Esophagus muscularis mucosa (tissue), 4 donors: ENCODE data around the gene ADAMTS6. TPM values are rescaled to one million over a fixed set of nuclear protein-coding genes. Genes with fewer than 3 reads are reported as not detected.

Experiments used
- DNase-seq: peaks from one replicate; pipeline ENCODE4 v3.0.0-alpha.2; 2017; ENCODE audit errors: extremely low spot score
- H3K27ac ChIP-seq, 4 donors: fragments of 200-600 bp; sonication (generic); replicated peaks in 1 of 4; 1 replicate in 3 of 4; 2 replicates in 1 of 4; pipeline ENCODE4 v1.5.1; 2016 to 2019; ENCODE audit warnings: mild to moderate bottlenecking in 1 of 4
- H3K27me3 ChIP-seq, 4 donors: fragments of 200-600 bp; sonication (generic); one replicate each; pipeline versions ENCODE4 v1.5.1 to v1.6.0; 2016 to 2019
- H3K36me3 ChIP-seq, 4 donors: fragments of 200-600 bp; sonication (generic); one replicate each; pipeline ENCODE4 v1.5.1; 2016 to 2019
- H3K4me1 ChIP-seq, 4 donors: fragments of 200-600 bp; sonication (generic); one replicate each; pipeline ENCODE4 v1.5.1; 2016 to 2019
- H3K4me3 ChIP-seq, 4 donors: fragments of 200-600 bp; sonication (generic); 1 replicate in 2 of 4; 2 replicates in 2 of 4; pipeline ENCODE4 v1.5.1; 2016 to 2019; ENCODE audit warnings: mild to moderate bottlenecking in 4 of 4, moderate library complexity in 1 of 4
- H3K9me3 ChIP-seq, 4 donors: fragments of 200-600 bp; sonication (generic); 1 replicate in 3 of 4; 2 replicates in 1 of 4; pipeline ENCODE4 v1.5.1; 2016 to 2019
- CTCF ChIP-seq, 3 experiments: fragments of 200-600 bp in 2 of 3; fragments of 450-650 bp in 1 of 3; sonication (generic) in 2 of 3; IDR thresholded peaks; one replicate each; pipeline ENCODE4 v1.5.1; 2017 to 2019; ENCODE audit warnings: antibody characterized with exemption in 3 of 3, mild to moderate bottlenecking in 2 of 3, moderate library complexity in 1 of 3
- EP300 ChIP-seq: sonication (generic); formaldehyde crosslinking; IDR thresholded peaks from one replicate; pipeline ENCODE4 v1.6.1; 2017; ENCODE audit warnings: antibody characterized with exemption
- POLR2A ChIP-seq: fragments of 450-650 bp; IDR thresholded peaks from one replicate; pipeline ENCODE4 v1.6.1; 2017; ENCODE audit warnings: antibody characterized with exemption, moderate library complexity, mild to moderate bottlenecking, low read depth
- POLR2AphosphoS5 ChIP-seq, 2 donors: sonication (generic); formaldehyde crosslinking; IDR thresholded peaks; one replicate each; pipeline ENCODE4 v1.6.1; 2017; ENCODE audit warnings: antibody characterized with exemption in 2 of 2
- WGBS: methylation state at CpG from one replicate; pipeline ENCODE4 v1.1.5; 2018; 5-methylcytosine and 5-hydroxymethylcytosine counted together
- intact Hi-C: fragments of 100-400 bp; cut with DNase I; formaldehyde crosslinking; loops from one replicate; pipeline ENCODE4 v1.15.1; 2023
- total RNA-seq, 4 donors: library from RNA; depleted of rRNA; stranded (reverse); fragments of >200 nt; gene quantifications; one replicate each; pipeline versions ENCODE4 v1.1.0 to v1.2.1, GENCODE V29; 2016

ADAMTS6 gene
- total RNA-seq, 4 donors from 2014 or later: 1.4 to 4.2 (median 2.7) TPM

DNA sequence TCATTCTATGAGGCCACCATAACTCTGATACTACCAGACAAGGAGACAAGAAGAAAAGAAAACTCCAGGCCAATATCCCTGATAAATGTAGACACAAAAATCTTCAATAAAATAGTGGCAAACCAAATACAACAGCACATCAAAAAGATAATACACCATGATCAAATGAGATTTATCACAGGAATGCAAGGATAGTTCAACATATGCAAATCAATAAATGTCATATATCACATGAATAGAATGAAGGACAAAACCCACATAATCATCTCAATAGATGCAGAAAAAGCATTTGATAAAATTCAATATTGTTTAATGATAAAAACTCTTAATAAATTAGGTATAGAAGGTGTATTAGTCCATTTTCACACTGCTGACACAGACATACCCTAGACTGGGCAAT is 139.9 kb downstream of the ADAMTS6 start:
- H3K36me3 ChIP-seq: no peaks in the 10 kb centered on the region
- peaks cover 0 to 29% (median 12%) of the 10 kb centered on the region in 4 donors for H3K9me3 ChIP-seq
- no peak for DNase-seq
- no peaks in the 10 kb centered on the region for H3K27me3 ChIP-seq
- no peak overlapping the region for H3K27ac ChIP-seq
- H3K4me1 ChIP-seq: no peaks in the 10 kb centered on the region
- no peak overlapping the region for H3K4me3 ChIP-seq
- TF ChIP-seq POLR2AphosphoS5 (IDR thresholded peaks at IDR 0.05) (no peak), CTCF (IDR thresholded peaks at IDR 0.05) (no peak), EP300 (no peak), POLR2A (no peak)
- intact Hi-C loops: no loop called here

DNA sequence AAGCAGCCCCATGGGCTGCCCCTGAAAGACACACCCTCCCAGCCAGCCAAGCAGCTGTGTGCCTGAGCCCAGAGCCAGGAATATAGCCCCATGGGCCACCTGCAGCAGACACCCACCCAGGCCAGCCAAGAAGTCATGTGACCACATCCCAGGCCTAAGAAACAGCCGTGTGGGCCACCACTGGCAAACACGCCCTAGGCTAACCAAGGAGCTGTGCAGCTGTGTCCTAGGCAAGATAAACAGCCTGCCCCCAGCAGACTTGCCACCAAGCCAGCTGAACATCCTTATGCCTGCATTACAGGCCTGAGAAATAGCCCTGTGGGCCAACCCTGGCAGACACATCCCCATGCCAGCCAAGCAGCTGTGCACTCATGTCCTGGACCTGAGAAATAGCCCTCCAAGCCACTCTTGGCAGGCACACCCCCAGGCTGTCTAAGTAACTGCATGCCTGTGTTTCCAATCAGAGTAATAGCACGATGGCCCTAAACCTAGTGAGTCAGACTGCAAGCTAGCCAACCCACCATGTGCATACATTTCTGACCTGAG is 143.0 kb downstream of the ADAMTS6 start:
- intact Hi-C loops: no loop called here
- Histone ChIP-seq H3K27me3 (no peaks in the 10 kb centered on the region), H3K36me3 (no peaks in the 10 kb centered on the region), H3K9me3 (peaks cover 0 to 29% (median 12%) of the 10 kb centered on the region in 4 donors), H3K27ac (no peak overlapping the region), H3K4me1 (no peaks in the 10 kb centered on the region), H3K4me3 (no peak overlapping the region)
- no peak for DNase-seq
- WGBS: 100% methylated on average over 1 of the region's 3 CpGs
- TF ChIP-seq POLR2A (no peak), POLR2AphosphoS5 (IDR thresholded peaks at IDR 0.05) (no peak), CTCF (IDR thresholded peaks at IDR 0.05) (no peak), EP300 (no peak)

GRCh38 chr5:65334077-65334476 is 147.6 kb downstream of the ADAMTS6 start:
- Histone ChIP-seq H3K4me3 (no peak overlapping the region), H3K4me1 (peaks cover 0 to 13% (median 11%) of the 10 kb centered on the region in 4 donors), H3K36me3 (no peaks in the 10 kb centered on the region), H3K27me3 (no peaks in the 10 kb centered on the region), H3K27ac (no peak overlapping the region), H3K9me3 (peaks cover 0 to 2% (median 0%) of the 10 kb centered on the region in 4 donors)
- DNase-seq: no peak
- intact Hi-C loops: no loop called here
- TF ChIP-seq POLR2A (no peak), POLR2AphosphoS5 (IDR thresholded peaks at IDR 0.05) (no peak), CTCF (IDR thresholded peaks at IDR 0.05) (no peak), EP300 (no peak)
- WGBS: 89% methylated on average over 4 of the region's 4 CpGs

DNA sequence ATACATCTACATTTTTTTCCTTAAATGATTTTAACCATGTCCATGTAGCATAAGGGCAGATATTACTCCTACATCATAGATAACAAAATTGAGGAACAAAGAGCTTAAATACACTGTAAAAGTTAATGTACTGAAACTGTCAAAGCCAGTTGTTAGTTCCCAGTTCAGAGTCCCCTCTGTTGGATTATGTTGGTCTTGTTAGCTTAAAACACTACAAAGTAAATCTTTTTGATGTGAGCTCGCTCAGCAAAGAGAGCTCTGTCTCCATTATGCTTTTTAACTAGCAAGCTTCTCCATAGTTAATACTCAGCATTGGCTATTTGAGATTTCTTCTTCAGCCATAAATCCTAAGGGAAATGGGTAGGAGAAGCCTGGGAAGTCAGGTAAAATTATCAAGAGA is 149.1 kb downstream of the ADAMTS6 start:
- no peak overlapping the region for H3K4me3 ChIP-seq
- H3K4me1 ChIP-seq: peaks cover 0 to 20% (median 15%) of the 10 kb centered on the region in 4 donors
- WGBS: 86% methylated on average over 1 of the region's 1 CpG
- intact Hi-C loops: no loop called here
- no peaks in the 10 kb centered on the region for H3K9me3 ChIP-seq
- TF ChIP-seq POLR2A: no peak
- no peak for TF ChIP-seq EP300
- TF ChIP-seq CTCF (IDR thresholded peaks at IDR 0.05): no peak
- no peak for TF ChIP-seq POLR2AphosphoS5 (IDR thresholded peaks at IDR 0.05)
- DNase-seq: no peak
- no peaks in the 10 kb centered on the region for H3K36me3 ChIP-seq
- no peak overlapping the region for H3K27ac ChIP-seq
- H3K27me3 ChIP-seq: no peaks in the 10 kb centered on the region

GRCh38 chr5:65329266-65329665 is 152.5 kb downstream of the ADAMTS6 start:
- H3K27ac ChIP-seq: no peak overlapping the region
- intact Hi-C loops: no loop called here
- no peak overlapping the region for H3K4me3 ChIP-seq
- no peaks in the 10 kb centered on the region for H3K9me3 ChIP-seq
- no peak for TF ChIP-seq CTCF (IDR thresholded peaks at IDR 0.05)
- no peak for TF ChIP-seq EP300
- no peak for TF ChIP-seq POLR2AphosphoS5 (IDR thresholded peaks at IDR 0.05)
- no peaks in the 10 kb centered on the region for H3K27me3 ChIP-seq
- 43% methylated on average over 2 of the region's 2 CpGs for WGBS
- H3K4me1 ChIP-seq: peaks cover 0 to 20% (median 15%) of the 10 kb centered on the region in 4 donors
- H3K36me3 ChIP-seq: no peaks in the 10 kb centered on the region
- no peak for DNase-seq
